ENCODE measurements around the gene TMEM239.

The TMEM239 gene

GRCh38 chr20:2817341-2817726, 1.2 kb downstream of the TMEM239 start:
- Histone ChIP-seq H3K4me2 (no peak overlapping the region), H3K27ac (no peak overlapping the region)

GRCh38 chr20:2817891-2818595, 1.9 kb downstream of the TMEM239 start:
- Histone ChIP-seq H3K4me2 (no peak overlapping the region), H3K27me3 (ENCODE audit: insufficient read depth, low read depth) (no peaks in the 10 kb centered on the region), H4K20me1 (ENCODE audit: insufficient read depth) (no peaks in the 10 kb centered on the region), H3K9ac (no peak overlapping the region), H3K79me2 (ENCODE audit: insufficient read depth, low read depth) (no peaks in the 10 kb centered on the region), H3K27ac (no peak overlapping the region), H3K4me1 (ENCODE audit: low read depth, poor library complexity, severe bottlenecking) (peaks cover 5% of the 10 kb centered on the region), H2AFZ (ENCODE audit: low read depth) (no peak overlapping the region), H3K4me3 (IDR thresholded peaks at IDR 0.05; ENCODE audit: insufficient read depth, low read depth, low read length) (no peak overlapping the region), H3K36me3 (ENCODE audit: insufficient read depth) (no peaks in the 10 kb centered on the region)
- TF ChIP-seq CTCF (conservative IDR thresholded peaks at IDR 0.05; ENCODE audit: low read depth, low read length): no peak

More at GRCh38 chr20:2817341-2817726, 1.2 kb downstream of the TMEM239 start:
- Histone ChIP-seq H3K79me2 (ENCODE audit: insufficient read depth, low read depth) (no peaks in the 10 kb centered on the region), H3K36me3 (ENCODE audit: insufficient read depth) (no peaks in the 10 kb centered on the region), H3K4me1 (ENCODE audit: low read depth, poor library complexity, severe bottlenecking) (peaks cover 5% of the 10 kb centered on the region), H2AFZ (ENCODE audit: low read depth) (no peak overlapping the region), H4K20me1 (ENCODE audit: insufficient read depth) (no peaks in the 10 kb centered on the region), H3K27me3 (ENCODE audit: insufficient read depth, low read depth) (no peaks in the 10 kb centered on the region), H3K4me3 (IDR thresholded peaks at IDR 0.05; ENCODE audit: insufficient read depth, low read depth, low read length) (no peak overlapping the region), H3K9ac (no peak overlapping the region)
- TF ChIP-seq CTCF (conservative IDR thresholded peaks at IDR 0.05; ENCODE audit: low read depth, low read length): no peak

- H4K20me1 ChIP-seq (ENCODE audit: insufficient read depth): no peaks in the 10 kb centered on the region
- no peak for TF ChIP-seq CTCF (conservative IDR thresholded peaks at IDR 0.05; ENCODE audit: low read depth, low read length)
- no peaks in the 10 kb centered on the region for H3K36me3 ChIP-seq (ENCODE audit: insufficient read depth)
- H3K4me3 ChIP-seq (IDR thresholded peaks at IDR 0.05; ENCODE audit: insufficient read depth, low read depth, low read length): no peak overlapping the region
- no peak overlapping the region for H3K27ac ChIP-seq
- peaks cover 5% of the 10 kb centered on the region for H3K4me1 ChIP-seq (ENCODE audit: low read depth, poor library complexity, severe bottlenecking)
- H3K9ac ChIP-seq: no peak overlapping the region
- no peak overlapping the region for H3K4me2 ChIP-seq
- H3K79me2 ChIP-seq (ENCODE audit: insufficient read depth, low read depth): no peaks in the 10 kb centered on the region
- H2AFZ ChIP-seq (ENCODE audit: low read depth): no peak overlapping the region
- H3K27me3 ChIP-seq (ENCODE audit: insufficient read depth, low read depth): no peaks in the 10 kb centered on the region
These were observed 4.1 kb downstream of the TMEM239 start for GRCh38 chr20:2820084-2820895.

GRCh38 chr20:2820896-2821869, 5.0 kb downstream of the TMEM239 start:
- no peak overlapping the region for H2AFZ ChIP-seq (ENCODE audit: low read depth)
- no peak overlapping the region for H3K27ac ChIP-seq
- H3K79me2 ChIP-seq (ENCODE audit: insufficient read depth, low read depth): no peaks in the 10 kb centered on the region
- H3K4me1 ChIP-seq (ENCODE audit: low read depth, poor library complexity, severe bottlenecking): peaks cover 11% of the 10 kb centered on the region
- H3K36me3 ChIP-seq (ENCODE audit: insufficient read depth): no peaks in the 10 kb centered on the region
- no peaks in the 10 kb centered on the region for H3K27me3 ChIP-seq (ENCODE audit: insufficient read depth, low read depth)
- H3K4me3 ChIP-seq (IDR thresholded peaks at IDR 0.05; ENCODE audit: insufficient read depth, low read depth, low read length): no peak overlapping the region
- H3K4me2 ChIP-seq: no peak overlapping the region
- no peaks in the 10 kb centered on the region for H4K20me1 ChIP-seq (ENCODE audit: insufficient read depth)
- no peak for TF ChIP-seq CTCF (conservative IDR thresholded peaks at IDR 0.05; ENCODE audit: low read depth, low read length)
- H3K9ac ChIP-seq: no peak overlapping the region
